GM10266 (cell line): ENCODE data around the gene PTGFRN.

Experiments used
- DNase-seq: peaks from one replicate; pipeline ENCODE4 v3.0.0; 2012; ENCODE audit errors: extremely low spot score
- CTCF ChIP-seq: IDR thresholded peaks from 2 replicates; pipeline ENCODE4 v1.5.1; 2012; ENCODE audit warnings: mild to moderate bottlenecking, low read depth; ENCODE audit not compliant: control insufficient read depth, insufficient read depth; ENCODE audit errors: missing control alignments

Gene PTGFRN

GRCh38 chr1:116991918-116992317 lies 82.2 kb downstream of the PTGFRN start:
- TF ChIP-seq CTCF = no peak
- no peak for DNase-seq

- no peak for DNase-seq
- TF ChIP-seq CTCF = no peak
Measured at GRCh38 chr1:116993286-116993685, 83.6 kb downstream of the PTGFRN start.

- no peak for DNase-seq
- no peak for TF ChIP-seq CTCF
Measured at GRCh38 chr1:116994411-116994810, 84.7 kb downstream of the PTGFRN start.

GRCh38 chr1:116997066-116997465 lies 87.3 kb downstream of the PTGFRN start:
- DNase-seq = no peak
- TF ChIP-seq CTCF = no peak

- TF ChIP-seq CTCF = no peak
- no peak for DNase-seq
Measured at GRCh38 chr1:116997636-116998035, 87.9 kb downstream of the PTGFRN start.

- no peak for DNase-seq
- no peak for TF ChIP-seq CTCF
Measured at GRCh38 chr1:116999596-116999995, 89.9 kb downstream of the PTGFRN start.

- no peak for TF ChIP-seq CTCF
- DNase-seq = no peak
Measured at GRCh38 chr1:117000142-117000541, 90.4 kb downstream of the PTGFRN start.
